Neural cell (in vitro differentiated cells): Measurements from ENCODE around the gene SPG11. TPM values are rescaled to one million over a fixed set of nuclear protein-coding genes. Genes with fewer than 3 reads are reported as not detected.
"Not testable (repeated sequence)": the region's sequence is repeated elsewhere in the genome, so short reads cannot be mapped to it uniquely, and the experiment has no call there.

Experiments used
- H2AFZ ChIP-seq: fragments of 200-600, 300-800 bp; sonication (generic), shearing (Covaris generic); 2 replicates; pipeline ENCODE4 v1.6.0; 2014; ENCODE audit warnings: low read depth, mild to moderate bottlenecking, antibody characterized with exemption, low read length, moderate library complexity
- H3F3A ChIP-seq: fragments of 200-600 bp; shearing (Covaris generic); 2 replicates; pipeline ENCODE4 v1.6.1; 2016; ENCODE audit warnings: mild to moderate bottlenecking, moderate library complexity, mixed read lengths, antibody characterized with exemption, low read length; ENCODE audit not compliant: insufficient read depth, poor library complexity, severe bottlenecking
- H3K27ac ChIP-seq: fragments of 200-600, 300-800 bp; sonication (generic), shearing (Covaris generic); 2 replicates; pipeline ENCODE4 v1.5.1; 2014; ENCODE audit warnings: mild to moderate bottlenecking, low read length, moderate library complexity
- H3K27me3 ChIP-seq: fragments of 300-800, 200-600 bp; sonication (generic), shearing (Covaris generic); 2 replicates; pipeline ENCODE4 v1.6.0; 2014; ENCODE audit warnings: mild to moderate bottlenecking, low read depth, low read length, moderate library complexity; ENCODE audit not compliant: insufficient read depth
- H3K36me3 ChIP-seq: fragments of 300-800, 200-600 bp; sonication (generic), shearing (Covaris generic); 2 replicates; pipeline ENCODE4 v1.5.1; 2014; ENCODE audit warnings: mild to moderate bottlenecking, antibody characterized with exemption, low read length, moderate library complexity; ENCODE audit not compliant: insufficient read depth
- H3K4me2 ChIP-seq: fragments of 300-800, 200-600 bp; sonication (generic), shearing (Covaris generic); 2 replicates; pipeline ENCODE4 v1.6.0; 2014; ENCODE audit warnings: mild to moderate bottlenecking, low read length
- H3K4me3 ChIP-seq: fragments of 300-800, 200-600 bp; sonication (generic), shearing (Covaris generic); 2 replicates; pipeline ENCODE4 v1.5.1; 2014; ENCODE audit warnings: mild to moderate bottlenecking, low read length, moderate library complexity
- H3K79me2 ChIP-seq: fragments of 200-600 bp; shearing (Covaris generic); replicated peaks from 2 replicates; pipeline ENCODE4 v1.6.0; 2014; ENCODE audit warnings: mild to moderate bottlenecking, low read length, moderate library complexity; ENCODE audit not compliant: insufficient read depth
- H3K9ac ChIP-seq: fragments of 300-800, 200-600 bp; sonication (generic), shearing (Covaris generic); 2 replicates; pipeline ENCODE4 v1.6.1; 2016; ENCODE audit warnings: mild to moderate bottlenecking, low read length, mixed read lengths
- H3K9me2 ChIP-seq: fragments of 200-600 bp; shearing (Covaris generic); 2 replicates; pipeline ENCODE4 v1.6.1; 2016; ENCODE audit warnings: mild to moderate bottlenecking, low read length, mixed read lengths; ENCODE audit not compliant: insufficient read depth
- H3K9me3 ChIP-seq: fragments of 200-600, 300-800 bp; sonication (generic), shearing (Covaris generic); 2 replicates; pipeline ENCODE4 v1.6.1; 2016; ENCODE audit warnings: mild to moderate bottlenecking, mixed run types, low read length, moderate library complexity, mixed read lengths
- H4K20me1 ChIP-seq: fragments of 200-600 bp; shearing (Covaris generic); 2 replicates; pipeline ENCODE4 v1.6.1; 2016; ENCODE audit warnings: mild to moderate bottlenecking, mixed run types; ENCODE audit not compliant: insufficient read depth
- CTCF ChIP-seq: fragments of 450-650 bp; IDR thresholded peaks from 2 replicates; pipeline ENCODE4 v1.5.1; 2014; ENCODE audit warnings: antibody characterized with exemption, mild to moderate bottlenecking, moderate library complexity; ENCODE audit not compliant: poor library complexity, severe bottlenecking
- EP300 ChIP-seq: fragments of 450-650 bp; conservative IDR thresholded peaks from 2 replicates; pipeline ENCODE4 v1.6.1; 2014; ENCODE audit warnings: antibody characterized with exemption, mild to moderate bottlenecking, moderate library complexity; ENCODE audit not compliant: poor library complexity, severe bottlenecking
- EZH2 ChIP-seq: fragments of 200-600, 300-800 bp; shearing (Covaris generic), sonication (generic); IDR thresholded peaks from 2 replicates; pipeline ENCODE4 v1.6.1; 2014; ENCODE audit warnings: antibody characterized with exemption, low read length, borderline replicate concordance, mild to moderate bottlenecking; ENCODE audit not compliant: insufficient read depth, poor library complexity, severe bottlenecking
- MXI1 ChIP-seq: fragments of 450-650 bp; conservative IDR thresholded peaks from 2 replicates; pipeline ENCODE4 v1.6.1; 2014; ENCODE audit warnings: antibody characterized with exemption, mild to moderate bottlenecking; ENCODE audit not compliant: poor library complexity, severe bottlenecking
- POLR2AphosphoS5 ChIP-seq: IDR thresholded peaks from 2 replicates; pipeline ENCODE4 v1.6.1; 2012
- RAD21 ChIP-seq: fragments of 450-650 bp; conservative IDR thresholded peaks from 2 replicates; pipeline ENCODE4 v1.6.1; 2014; ENCODE audit warnings: antibody characterized with exemption, mild to moderate bottlenecking, moderate library complexity
- REST ChIP-seq: IDR thresholded peaks from 2 replicates; pipeline ENCODE4 v1.6.1; 2012; ENCODE audit warnings: borderline replicate concordance
- SMC3 ChIP-seq: fragments of 450-650 bp; conservative IDR thresholded peaks from 2 replicates; pipeline ENCODE4 v1.6.1; 2014; ENCODE audit warnings: antibody characterized with exemption, mild to moderate bottlenecking, moderate library complexity; ENCODE audit not compliant: poor library complexity
- TAF1 ChIP-seq: IDR thresholded peaks from 2 replicates; pipeline ENCODE4 v1.6.1; 2012; ENCODE audit warnings: low read depth
- polyA plus RNA-seq: library from polyadenylated mRNA; depleted of rRNA; stranded (reverse); fragments of >200 nt; gene quantifications from 2 replicates; pipeline ENCODE4 v1.2.3, GENCODE V29; 2014

Gene SPG11
- polyA plus RNA-seq, 1 donor from 2014 or later, result 52.2 TPM

GRCh38 chr15:44550256-44550655, 113.2 kb downstream of the SPG11 start:
- no peaks in the 10 kb centered on the region for H3F3A ChIP-seq
- H2AFZ ChIP-seq, result no peak overlapping the region
- H3K9me2 ChIP-seq, result no peaks in the 10 kb centered on the region
- peaks cover 5% of the 10 kb centered on the region for H3K79me2 ChIP-seq
- no peak overlapping the region for H3K4me2 ChIP-seq
- no peak overlapping the region for H3K27ac ChIP-seq
- H3K27me3 ChIP-seq, result no peaks in the 10 kb centered on the region
- no peak overlapping the region for H3K4me3 ChIP-seq
- H3K36me3 ChIP-seq, result peaks cover 4% of the 10 kb centered on the region
- H3K9me3 ChIP-seq, result no peaks in the 10 kb centered on the region
- no peaks in the 10 kb centered on the region for H4K20me1 ChIP-seq
- no peak overlapping the region for H3K9ac ChIP-seq
- TF ChIP-seq EP300, result no peak
- no peak for TF ChIP-seq SMC3
- TF ChIP-seq CTCF, result peak; percentile 43

- not testable (repeated sequence) for H3K4me3 ChIP-seq, H3K79me2 ChIP-seq, H3K27me3 ChIP-seq, H3K36me3 ChIP-seq, H3K27ac ChIP-seq, H3F3A ChIP-seq, H3K9me3 ChIP-seq, H4K20me1 ChIP-seq, H3K9me2 ChIP-seq, H2AFZ ChIP-seq, H3K9ac ChIP-seq, H3K4me2 ChIP-seq
Measured at GRCh38 chr15:44549152-44549551, 114.3 kb downstream of the SPG11 start.

- H3K36me3 ChIP-seq, result no peaks in the 10 kb centered on the region
- H3K9me3 ChIP-seq, result no peaks in the 10 kb centered on the region
- H3K27me3 ChIP-seq, result no peaks in the 10 kb centered on the region
- H3K9ac ChIP-seq, result no peak overlapping the region
- no peak overlapping the region for H2AFZ ChIP-seq
- H3K9me2 ChIP-seq, result no peaks in the 10 kb centered on the region
- no peak overlapping the region for H3K4me3 ChIP-seq
- no peaks in the 10 kb centered on the region for H4K20me1 ChIP-seq
- H3K4me2 ChIP-seq, result no peak overlapping the region
- TF ChIP-seq POLR2AphosphoS5, result no peak
- TF ChIP-seq EZH2, result no peak
- no peak for TF ChIP-seq TAF1
- TF ChIP-seq REST, result no peak
- TF ChIP-seq EP300, result no peak
- TF ChIP-seq MXI1, result no peak
- TF ChIP-seq RAD21, result no peak
- no peak for TF ChIP-seq SMC3
- no peak for TF ChIP-seq CTCF
- peaks cover 8% of the 10 kb centered on the region for H3K79me2 ChIP-seq
- H3F3A ChIP-seq, result no peaks in the 10 kb centered on the region
- no peak overlapping the region for H3K27ac ChIP-seq
Measured at GRCh38 chr15:44545913-44546802, 117.3 kb downstream of the SPG11 start.

GRCh38 chr15:44544745-44545144, 118.7 kb downstream of the SPG11 start:
- H2AFZ ChIP-seq, H3K9me2 ChIP-seq, H3K4me3 ChIP-seq, H3K36me3 ChIP-seq, H4K20me1 ChIP-seq, H3F3A ChIP-seq, H3K9ac ChIP-seq, H3K27me3 ChIP-seq, H3K4me2 ChIP-seq, H3K27ac ChIP-seq, H3K9me3 ChIP-seq: not testable (repeated sequence)
- peaks cover 13% of the 10 kb centered on the region for H3K79me2 ChIP-seq
